Measurements from ENCODE around the gene SULF2. TPM values are rescaled to one million over a fixed set of nuclear protein-coding genes. Genes with fewer than 3 reads are reported as not detected.
"Not testable (repeated sequence)": the region's sequence is repeated elsewhere in the genome, so short reads cannot be mapped to it uniquely, and the experiment has no call there.

The SULF2 gene
- 1.9 and 55.8 TPM in 2 replicates for total RNA-seq (ENCODE audit: low replicate concordance)

GRCh38 chr20:47785311-47785853 is at the start of gene SULF2:
Gene SULF2 (minus strand): TSS chr20:47785481. CDS start chr20:47757363, 28,118 bp downstream.
- peak within 1 kb of the TSS; percentile 59 for H3K4me3 ChIP-seq (ENCODE audit: low read depth, low read length)
- DNase-seq (ENCODE audit: low read depth) = no peak
- no peak for TF ChIP-seq CTCF (IDR thresholded peaks at IDR 0.05; ENCODE audit: insufficient read depth, low read length)

- not testable (repeated sequence) for DNase-seq (ENCODE audit: low read depth); H3K4me3 ChIP-seq (ENCODE audit: low read depth, low read length)
Measured at GRCh38 chr20:47831675-47832074, 46.4 kb upstream of the SULF2 start.

- DNase-seq (ENCODE audit: low read depth); H3K4me3 ChIP-seq (ENCODE audit: low read depth, low read length): not testable (repeated sequence)
Measured at GRCh38 chr20:47826716-47827115, 41.4 kb upstream of the SULF2 start.

GRCh38 chr20:47826006-47826405 is 40.7 kb upstream of the SULF2 start:
- not testable (repeated sequence) for DNase-seq (ENCODE audit: low read depth); H3K4me3 ChIP-seq (ENCODE audit: low read depth, low read length)

GRCh38 chr20:47825011-47825762 is 39.9 kb upstream of the SULF2 start:
- H3K4me3 ChIP-seq (ENCODE audit: low read depth, low read length) = no peak overlapping the region
- no peak for TF ChIP-seq CTCF (IDR thresholded peaks at IDR 0.05; ENCODE audit: insufficient read depth, low read length)
- no peak for DNase-seq (ENCODE audit: low read depth)

GRCh38 chr20:47823941-47824340 is 38.7 kb upstream of the SULF2 start:
- not testable (repeated sequence) for H3K4me3 ChIP-seq (ENCODE audit: low read depth, low read length); DNase-seq (ENCODE audit: low read depth)

- no peak overlapping the region for H3K4me3 ChIP-seq (ENCODE audit: low read depth, low read length)
- TF ChIP-seq CTCF (IDR thresholded peaks at IDR 0.05; ENCODE audit: insufficient read depth, low read length) = no peak
- DNase-seq (ENCODE audit: low read depth) = no peak
Measured at GRCh38 chr20:47821481-47822100, 36.3 kb upstream of the SULF2 start.

- TF ChIP-seq CTCF (IDR thresholded peaks at IDR 0.05; ENCODE audit: insufficient read depth, low read length) = no peak
- no peak overlapping the region for H3K4me3 ChIP-seq (ENCODE audit: low read depth, low read length)
- no peak for DNase-seq (ENCODE audit: low read depth)
Measured at GRCh38 chr20:47818996-47819609, 33.8 kb upstream of the SULF2 start.

All from fibroblast of the aortic adventitia (primary cell).